GM23338 (cell line): ENCODE data around the gene PLSCR4.

Experiments used
- CREB1 ChIP-seq: fragments of 250-450 bp; sonication (Bioruptor Pico); IDR thresholded peaks from 2 replicates; pipeline ENCODE4 v1.5.0; 2020; ENCODE audit warnings: low read depth, mild to moderate bottlenecking, moderate library complexity
- ETS1 ChIP-seq: IDR thresholded peaks from 2 replicates; pipeline ENCODE4 v1.6.1; 2016; ENCODE audit warnings: antibody characterized with exemption
- EZH2 ChIP-seq: fragments of 200-600 bp; sonication (generic); IDR thresholded peaks from one replicate; pipeline ENCODE4 v1.8.0; 2017; ENCODE audit warnings: antibody characterized with exemption, mild to moderate bottlenecking, low read depth; ENCODE audit not compliant: unreplicated experiment
- EZH2phosphoT487 ChIP-seq: fragments of 200-600 bp; sonication (generic); IDR thresholded peaks from one replicate; pipeline ENCODE4 v1.8.1; 2018; ENCODE audit warnings: antibody characterized with exemption; ENCODE audit not compliant: unreplicated experiment
- JUNB ChIP-seq: IDR thresholded peaks from one replicate; pipeline ENCODE4 v1.6.1; 2016; ENCODE audit warnings: antibody characterized with exemption; ENCODE audit not compliant: unreplicated experiment
- NANOG ChIP-seq: IDR thresholded peaks from 2 replicates; pipeline ENCODE4 v1.6.1; 2016; ENCODE audit warnings: antibody characterized with exemption, borderline replicate concordance
- POLR2AphosphoS5 ChIP-seq: IDR thresholded peaks from 2 replicates; pipeline ENCODE4 v1.6.1; 2016; ENCODE audit warnings: antibody characterized with exemption, low read depth
- REST ChIP-seq: IDR thresholded peaks from one replicate; pipeline ENCODE4 v1.6.1; 2018; ENCODE audit warnings: antibody characterized with exemption; ENCODE audit not compliant: unreplicated experiment
- STAT1 ChIP-seq: IDR thresholded peaks from one replicate; pipeline ENCODE4 v1.6.1; 2016; ENCODE audit warnings: antibody characterized with exemption; ENCODE audit not compliant: unreplicated experiment
- ZNF114 ChIP-seq: fragments of 250-450 bp; sonication (Bioruptor Pico); IDR thresholded peaks from 2 replicates; pipeline ENCODE4 v1.5.0; 2020; ENCODE audit warnings: mild to moderate bottlenecking, moderate library complexity
- ZNF331 ChIP-seq: fragments of 250-450 bp; sonication (Bioruptor Pico); IDR thresholded peaks from 2 replicates; pipeline ENCODE4 v1.5.0; 2020; ENCODE audit warnings: low read depth, mild to moderate bottlenecking, moderate library complexity
- TF ChIP-seq, protein P1 (sequence below), 2 experiments: fragments of 200-600 bp in 1 of 2; sonication (generic) in 1 of 2; conservative IDR thresholded peaks; 2 replicates each; pipeline versions ENCODE4 v1.5.1 to v1.6.1; 2016 to 2017; ENCODE audit warnings: antibody characterized with exemption in 2 of 2, low read depth in 2 of 2, mild to moderate bottlenecking in 2 of 2, moderate library complexity in 1 of 2
- TF ChIP-seq, protein P2 (sequence below): fragments of 250-450 bp; sonication (Bioruptor Pico); IDR thresholded peaks from 2 replicates; pipeline ENCODE4 v1.5.0; 2020; ENCODE audit warnings: mild to moderate bottlenecking, moderate library complexity

- TF ChIP-seq, protein P1, sequence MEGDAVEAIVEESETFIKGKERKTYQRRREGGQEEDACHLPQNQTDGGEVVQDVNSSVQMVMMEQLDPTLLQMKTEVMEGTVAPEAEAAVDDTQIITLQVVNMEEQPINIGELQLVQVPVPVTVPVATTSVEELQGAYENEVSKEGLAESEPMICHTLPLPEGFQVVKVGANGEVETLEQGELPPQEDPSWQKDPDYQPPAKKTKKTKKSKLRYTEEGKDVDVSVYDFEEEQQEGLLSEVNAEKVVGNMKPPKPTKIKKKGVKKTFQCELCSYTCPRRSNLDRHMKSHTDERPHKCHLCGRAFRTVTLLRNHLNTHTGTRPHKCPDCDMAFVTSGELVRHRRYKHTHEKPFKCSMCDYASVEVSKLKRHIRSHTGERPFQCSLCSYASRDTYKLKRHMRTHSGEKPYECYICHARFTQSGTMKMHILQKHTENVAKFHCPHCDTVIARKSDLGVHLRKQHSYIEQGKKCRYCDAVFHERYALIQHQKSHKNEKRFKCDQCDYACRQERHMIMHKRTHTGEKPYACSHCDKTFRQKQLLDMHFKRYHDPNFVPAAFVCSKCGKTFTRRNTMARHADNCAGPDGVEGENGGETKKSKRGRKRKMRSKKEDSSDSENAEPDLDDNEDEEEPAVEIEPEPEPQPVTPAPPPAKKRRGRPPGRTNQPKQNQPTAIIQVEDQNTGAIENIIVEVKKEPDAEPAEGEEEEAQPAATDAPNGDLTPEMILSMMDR (conservative IDR thresholded peaks at IDR 0.05; ENCODE audit: low read depth in 2 of 2), result no peak
- TF ChIP-seq REST (no peak), POLR2AphosphoS5 (no peak), ZNF331 (no peak), CREB1 (no peak), EZH2phosphoT487 (no peak), ETS1 (no peak), EZH2 (no peak), ZNF114 (CRISPR knock-in tag) (no peak), JUNB (no peak), NANOG (no peak), STAT1 (no peak)
- TF ChIP-seq, protein P2, sequence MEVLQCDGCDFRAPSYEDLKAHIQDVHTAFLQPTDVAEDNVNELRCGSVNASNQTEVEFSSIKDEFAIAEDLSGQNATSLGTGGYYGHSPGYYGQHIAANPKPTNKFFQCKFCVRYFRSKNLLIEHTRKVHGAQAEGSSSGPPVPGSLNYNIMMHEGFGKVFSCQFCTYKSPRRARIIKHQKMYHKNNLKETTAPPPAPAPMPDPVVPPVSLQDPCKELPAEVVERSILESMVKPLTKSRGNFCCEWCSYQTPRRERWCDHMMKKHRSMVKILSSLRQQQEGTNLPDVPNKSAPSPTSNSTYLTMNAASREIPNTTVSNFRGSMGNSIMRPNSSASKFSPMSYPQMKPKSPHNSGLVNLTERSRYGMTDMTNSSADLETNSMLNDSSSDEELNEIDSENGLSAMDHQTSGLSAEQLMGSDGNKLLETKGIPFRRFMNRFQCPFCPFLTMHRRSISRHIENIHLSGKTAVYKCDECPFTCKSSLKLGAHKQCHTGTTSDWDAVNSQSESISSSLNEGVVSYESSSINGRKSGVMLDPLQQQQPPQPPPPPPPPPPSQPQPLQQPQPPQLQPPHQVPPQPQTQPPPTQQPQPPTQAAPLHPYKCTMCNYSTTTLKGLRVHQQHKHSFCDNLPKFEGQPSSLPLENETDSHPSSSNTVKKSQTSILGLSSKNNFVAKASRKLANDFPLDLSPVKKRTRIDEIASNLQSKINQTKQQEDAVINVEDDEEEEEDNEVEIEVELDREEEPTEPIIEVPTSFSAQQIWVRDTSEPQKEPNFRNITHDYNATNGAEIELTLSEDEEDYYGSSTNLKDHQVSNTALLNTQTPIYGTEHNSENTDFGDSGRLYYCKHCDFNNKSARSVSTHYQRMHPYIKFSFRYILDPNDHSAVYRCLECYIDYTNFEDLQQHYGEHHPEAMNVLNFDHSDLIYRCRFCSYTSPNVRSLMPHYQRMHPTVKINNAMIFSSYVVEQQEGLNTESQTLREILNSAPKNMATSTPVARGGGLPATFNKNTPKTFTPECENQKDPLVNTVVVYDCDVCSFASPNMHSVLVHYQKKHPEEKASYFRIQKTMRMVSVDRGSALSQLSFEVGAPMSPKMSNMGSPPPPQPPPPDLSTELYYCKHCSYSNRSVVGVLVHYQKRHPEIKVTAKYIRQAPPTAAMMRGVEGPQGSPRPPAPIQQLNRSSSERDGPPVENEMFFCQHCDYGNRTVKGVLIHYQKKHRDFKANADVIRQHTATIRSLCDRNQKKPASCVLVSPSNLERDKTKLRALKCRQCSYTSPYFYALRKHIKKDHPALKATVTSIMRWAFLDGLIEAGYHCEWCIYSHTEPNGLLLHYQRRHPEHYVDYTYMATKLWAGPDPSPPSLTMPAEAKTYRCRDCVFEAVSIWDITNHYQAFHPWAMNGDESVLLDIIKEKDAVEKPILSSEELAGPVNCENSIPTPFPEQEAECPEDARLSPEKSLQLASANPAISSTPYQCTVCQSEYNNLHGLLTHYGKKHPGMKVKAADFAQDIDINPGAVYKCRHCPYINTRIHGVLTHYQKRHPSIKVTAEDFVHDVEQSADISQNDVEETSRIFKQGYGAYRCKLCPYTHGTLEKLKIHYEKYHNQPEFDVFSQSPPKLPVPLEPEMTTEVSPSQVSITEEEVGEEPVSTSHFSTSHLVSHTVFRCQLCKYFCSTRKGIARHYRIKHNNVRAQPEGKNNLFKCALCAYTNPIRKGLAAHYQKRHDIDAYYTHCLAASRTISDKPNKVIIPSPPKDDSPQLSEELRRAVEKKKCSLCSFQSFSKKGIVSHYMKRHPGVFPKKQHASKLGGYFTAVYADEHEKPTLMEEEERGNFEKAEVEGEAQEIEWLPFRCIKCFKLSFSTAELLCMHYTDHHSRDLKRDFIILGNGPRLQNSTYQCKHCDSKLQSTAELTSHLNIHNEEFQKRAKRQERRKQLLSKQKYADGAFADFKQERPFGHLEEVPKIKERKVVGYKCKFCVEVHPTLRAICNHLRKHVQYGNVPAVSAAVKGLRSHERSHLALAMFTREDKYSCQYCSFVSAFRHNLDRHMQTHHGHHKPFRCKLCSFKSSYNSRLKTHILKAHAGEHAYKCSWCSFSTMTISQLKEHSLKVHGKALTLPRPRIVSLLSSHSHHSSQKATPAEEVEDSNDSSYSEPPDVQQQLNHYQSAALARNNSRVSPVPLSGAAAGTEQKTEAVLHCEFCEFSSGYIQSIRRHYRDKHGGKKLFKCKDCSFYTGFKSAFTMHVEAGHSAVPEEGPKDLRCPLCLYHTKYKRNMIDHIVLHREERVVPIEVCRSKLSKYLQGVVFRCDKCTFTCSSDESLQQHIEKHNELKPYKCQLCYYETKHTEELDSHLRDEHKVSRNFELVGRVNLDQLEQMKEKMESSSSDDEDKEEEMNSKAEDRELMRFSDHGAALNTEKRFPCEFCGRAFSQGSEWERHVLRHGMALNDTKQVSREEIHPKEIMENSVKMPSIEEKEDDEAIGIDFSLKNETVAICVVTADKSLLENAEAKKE, result no peak
Measured at GRCh38 chr3:146280864-146281263, 30.0 kb upstream of the PLSCR4 start.
